ENCODE data around the gene FYN. TPM values are rescaled to one million over a fixed set of nuclear protein-coding genes. Genes with fewer than 3 reads are reported as not detected.

The FYN gene
- total and polyA plus RNA-seq, 9 of the 15 experiments (the other 6 are each of a cell fraction or from before 2014, with no cell fraction given) = 2.9 to 22.1 (median 11.4) TPM

DNA sequence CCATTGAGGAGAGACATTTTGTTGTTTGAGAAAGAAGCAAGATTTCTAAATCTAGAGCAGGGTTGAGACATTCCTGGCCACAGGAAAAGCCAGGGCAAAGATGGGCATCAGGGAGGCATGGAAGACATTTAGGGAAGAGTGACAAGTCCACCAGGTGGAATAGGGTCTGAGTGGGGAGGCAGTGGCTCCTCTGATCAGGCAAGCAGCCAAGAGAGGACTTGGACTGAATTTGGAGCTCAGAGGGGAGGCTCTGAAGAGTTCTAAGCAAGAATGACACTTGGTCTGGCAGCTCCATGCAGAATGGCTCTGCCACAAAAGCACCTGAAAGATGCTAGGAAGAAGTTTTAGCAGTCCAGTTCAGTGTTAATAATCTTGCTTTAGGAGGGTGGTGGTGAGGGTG lies 120.8 kb downstream of the FYN start (continued):
- TF ChIP-seq, protein P1, sequence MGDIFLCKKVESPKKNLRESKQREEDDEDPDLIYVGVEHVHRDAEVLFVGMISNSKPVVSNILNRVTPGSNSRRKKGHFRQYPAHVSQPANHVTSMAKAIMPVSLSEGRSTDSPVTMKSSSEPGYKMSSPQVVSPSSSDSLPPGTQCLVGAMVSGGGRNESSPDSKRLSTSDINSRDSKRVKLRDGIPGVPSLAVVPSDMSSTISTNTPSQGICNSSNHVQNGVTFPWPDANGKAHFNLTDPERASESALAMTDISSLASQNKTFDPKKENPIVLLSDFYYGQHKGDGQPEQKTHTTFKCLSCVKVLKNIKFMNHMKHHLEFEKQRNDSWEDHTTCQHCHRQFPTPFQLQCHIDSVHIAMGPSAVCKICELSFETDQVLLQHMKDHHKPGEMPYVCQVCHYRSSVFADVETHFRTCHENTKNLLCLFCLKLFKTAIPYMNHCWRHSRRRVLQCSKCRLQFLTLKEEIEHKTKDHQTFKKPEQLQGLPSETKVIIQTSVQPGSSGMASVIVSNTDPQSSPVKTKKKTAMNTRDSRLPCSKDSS (IDR thresholded peaks at IDR 0.05; ENCODE audit: low read depth, partially characterized antibody) = no peak
- no peak for TF ChIP-seq RAD51 (IDR thresholded peaks at IDR 0.05; ENCODE audit: borderline replicate concordance, low read depth)
- TF ChIP-seq SRF (CRISPR knock-in tag; IDR thresholded peaks at IDR 0.05) = no peak
- TF ChIP-seq TBL1XR1 (IDR thresholded peaks at IDR 0.05; ENCODE audit: low read length in 2 of 2) = no peak

DNA sequence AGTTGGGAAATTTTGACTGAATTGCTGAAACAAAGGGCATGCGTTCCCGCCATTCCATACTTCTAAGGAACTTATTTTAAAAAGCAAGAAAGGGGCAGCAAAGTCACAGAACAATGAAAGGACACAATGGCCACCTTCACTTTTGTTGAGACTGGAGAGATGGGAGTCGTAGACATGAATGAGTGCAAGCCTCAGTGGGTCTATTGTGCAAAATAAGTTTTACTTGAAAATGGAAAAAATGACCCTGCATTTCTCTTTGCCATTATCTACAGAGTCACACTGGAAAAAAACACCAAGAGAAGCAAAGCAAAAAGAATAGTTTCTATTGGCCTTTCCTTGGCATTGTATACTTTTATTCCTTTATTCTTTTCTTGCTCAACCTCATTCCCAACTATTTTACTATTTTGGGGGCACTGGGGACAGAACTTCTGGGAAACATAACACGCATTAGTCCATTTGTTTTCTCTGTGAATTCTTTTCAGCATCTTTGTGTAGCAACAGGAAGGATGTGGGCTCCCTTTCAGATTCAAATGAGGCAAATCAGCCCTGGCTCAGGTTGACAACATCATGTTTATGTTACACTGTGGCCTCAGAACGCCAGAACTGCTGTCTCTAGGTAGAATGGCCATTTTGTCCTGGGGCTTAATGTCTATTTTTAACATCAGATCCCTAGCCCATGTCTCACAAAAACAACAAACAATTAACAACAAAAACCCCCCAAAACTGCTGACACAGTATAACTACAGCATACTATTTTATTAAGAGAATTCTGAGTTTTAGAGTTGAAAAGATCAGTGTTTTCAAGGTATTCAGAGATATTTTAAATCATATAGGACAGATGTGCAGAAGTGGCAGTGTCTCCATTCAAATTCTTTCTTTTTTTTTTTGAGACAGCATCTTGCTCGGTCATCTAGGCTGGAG lies 122.2 kb downstream of the FYN start:
- 10% methylated on average over 6 of the region's 6 CpGs for WGBS (ENCODE audit: insufficient coverage, low coverage, missing lambda C conversion rate)
- no peak for FAIRE-seq
- H3K27ac ChIP-seq (ENCODE audit: extremely low read depth, low read depth, low read length) = no peak overlapping the region
- BruUV-seq (replicated peaks) = no TSS peak
- POLR2A ChIA-PET = no interaction called here
- H3K27me3 ChIP-seq (ENCODE audit: control insufficient read depth in 2 of 2, insufficient read depth in 2 of 2, low read length in 2 of 2) = no peaks in the 10 kb centered on the region; a peak in 1 of 5 replicates
- in situ Hi-C loops (cut with MboI) = no loop called here
- no peaks in the 10 kb centered on the region for H3K36me3 ChIP-seq (ENCODE audit: control insufficient read depth, insufficient read depth, low read length)
- DNase-seq (ENCODE audit: extremely low read depth in 1 of 4, low spot score in 3 of 4) = no peak
- H3K4me2 ChIP-seq (ENCODE audit: insufficient read depth, low read length) = no peak overlapping the region
- H3K4me1 ChIP-seq (replicated peaks in 1 of 2; ENCODE audit: control insufficient read depth in 2 of 2, insufficient read depth in 2 of 2, low read length in 2 of 2) = no peaks in the 10 kb centered on the region; a peak in 1 of 5 replicates
- no peaks in the 10 kb centered on the region for H3K9me3 ChIP-seq (replicated peaks; ENCODE audit: control insufficient read depth, insufficient read depth, low read depth, low read length)
- H2AFZ ChIP-seq (ENCODE audit: low read depth, low read length) = no peak overlapping the region
- no peak for ATAC-seq
- no peaks in the 10 kb centered on the region for H4K20me1 ChIP-seq (replicated peaks; ENCODE audit: control insufficient read depth, insufficient read depth, low read length)
- H3K79me2 ChIP-seq (ENCODE audit: control insufficient read depth, insufficient read depth, low read length) = no peaks in the 10 kb centered on the region
- no peaks in the 10 kb centered on the region for H3K9me1 ChIP-seq (ENCODE audit: control insufficient read depth, insufficient read depth, low read length)
- intact Hi-C loops (cut with micrococcal nuclease) = no loop called here
- H3K9ac ChIP-seq (ENCODE audit: insufficient read depth in 1 of 2, low read depth in 2 of 2, low read length in 2 of 2) = no peak overlapping the region
- CTCF ChIA-PET (ENCODE audit: low intra/inter-chr PET ratio) = no interaction called here
- no peak overlapping the region for H3K4me3 ChIP-seq
- no peak for TF ChIP-seq CHCHD3 (CRISPR knock-in tag; IDR thresholded peaks at IDR 0.05)
- TF ChIP-seq MAFG (tag; conservative IDR thresholded peaks at IDR 0.05) = peak; percentile 35; the same call in 1 of the 2 replicates
- no peak for TF ChIP-seq PTBP1 (IDR thresholded peaks at IDR 0.05; ENCODE audit: low read depth, low read length)
- peak; percentile 57 for TF ChIP-seq MAFF (IDR thresholded peaks at IDR 0.05; ENCODE audit: low read length)
- peak; percentile 29; the same call in 1 of the 2 replicates for TF ChIP-seq ZNF316 (IDR thresholded peaks at IDR 0.05)
- TF ChIP-seq MAFK (IDR thresholded peaks at IDR 0.05; ENCODE audit: low read length) = peak; percentile 52; the same call in 1 of the 2 replicates

Measured in K562 (cell line).